Uterus (tissue), 4 donors: ENCODE measurements around the gene PARD6B. TPM values are rescaled to one million over a fixed set of nuclear protein-coding genes. Genes with fewer than 3 reads are reported as not detected.
A peak's percentile ranks its signal among the peaks of the same experiment; 100 is the strongest.

Source experiments
- DNase-seq, 2 donors: peaks; one replicate each; pipeline ENCODE4 v3.0.0-alpha.2; 2019 to 2020
- H3K27ac ChIP-seq, 2 donors: fragments of 200-600 bp; sonication (generic); 1 replicate in 1 of 2; 2 replicates in 1 of 2; pipeline ENCODE4 v1.5.1; 2016 to 2018
- H3K27me3 ChIP-seq, 2 donors: fragments of 200-600 bp; sonication (generic); one replicate each; pipeline ENCODE4 v1.5.1; 2018 to 2019; ENCODE audit warnings: control low read depth in 1 of 2
- H3K36me3 ChIP-seq, 2 donors: fragments of 200-600 bp; sonication (generic); one replicate each; pipeline ENCODE4 v1.5.1; 2019; ENCODE audit warnings: control low read depth in 1 of 2
- H3K4me1 ChIP-seq, 2 donors: fragments of 200-600 bp; sonication (generic); one replicate each; pipeline ENCODE4 v1.5.1; 2018 to 2019; ENCODE audit warnings: control low read depth in 1 of 2
- H3K4me3 ChIP-seq, 2 donors: fragments of 200-600 bp; sonication (generic); 1 replicate in 1 of 2; 2 replicates in 1 of 2; pipeline ENCODE4 v1.5.1; 2018 to 2019; ENCODE audit warnings: mild to moderate bottlenecking in 1 of 2
- H3K9me3 ChIP-seq, 2 donors: fragments of 200-600 bp; sonication (generic); one replicate each; pipeline ENCODE4 v1.5.1; 2019; ENCODE audit warnings: control low read depth in 1 of 2
- CTCF ChIP-seq, 4 experiments: fragments of 200-600 bp in 2 of 4; fragments of 450-650 bp in 2 of 4; sonication (generic) in 2 of 4; IDR thresholded peaks; one replicate each; pipeline ENCODE4 v1.5.1; 2016 to 2019; ENCODE audit warnings: antibody characterized with exemption in 4 of 4, mild to moderate bottlenecking in 2 of 4, moderate library complexity in 1 of 4
- POLR2A ChIP-seq, 2 donors: fragments of 450-650 bp; IDR thresholded peaks; one replicate each; pipeline ENCODE4 v1.6.1; 2016; ENCODE audit warnings: antibody characterized with exemption in 2 of 2, mild to moderate bottlenecking in 1 of 2, moderate library complexity in 1 of 2
- intact Hi-C: fragments of 100-400 bp; cut with DNase I; formaldehyde crosslinking; loops from one replicate; pipeline ENCODE4 v1.15.1; 2023; ENCODE audit warnings: low total_unique reads
- total RNA-seq, 4 donors: library from RNA; depleted of rRNA in 3 of 4; stranded (reverse); fragments of >200 nt in 3 of 4; gene quantifications; one replicate each; pipeline versions ENCODE4 v1.1.0 to v1.2.4, GENCODE V29; 2014 to 2023
- donor health status: DM: yes; HTN: yes; CAD: no.

Gene PARD6B
- total RNA-seq, 4 donors from 2014 or later = 2.0 to 13.2 (median 7.8) TPM

- Histone ChIP-seq H3K4me3 (no peak overlapping the region), H3K9me3 (no peaks in the 10 kb centered on the region), H3K27ac (peak overlapping the region; percentile 66 to 84), H3K4me1 (no peaks in the 10 kb centered on the region), H3K36me3 (no peaks in the 10 kb centered on the region), H3K27me3 (no peaks in the 10 kb centered on the region)
- no peak for DNase-seq
- TF ChIP-seq CTCF (IDR thresholded peaks at IDR 0.05) = no peak
- TF ChIP-seq POLR2A (IDR thresholded peaks at IDR 0.05) = no peak
- intact Hi-C loops = loop anchor here (10.0 kb wide), 1 partner anchor 93 kb away; no protein-coding TSS in a partner anchor
These were observed 14.1 kb upstream of the PARD6B start for GRCh38 chr20:50717312-50717711.

- Histone ChIP-seq H3K36me3 (no peaks in the 10 kb centered on the region), H3K4me3 (no peak overlapping the region), H3K4me1 (no peaks in the 10 kb centered on the region), H3K27ac (peak overlapping the region; percentile 66 to 84), H3K9me3 (no peaks in the 10 kb centered on the region), H3K27me3 (no peaks in the 10 kb centered on the region)
- intact Hi-C loops = loop anchor here (10.0 kb wide), 1 partner anchor 93 kb away; no protein-coding TSS in a partner anchor
- no peak for DNase-seq
- TF ChIP-seq CTCF (IDR thresholded peaks at IDR 0.05) = peak in 3 of 4 experiments; percentile 10 to 22 (median 18)
- TF ChIP-seq POLR2A (IDR thresholded peaks at IDR 0.05) = no peak
These were observed 13.2 kb upstream of the PARD6B start for GRCh38 chr20:50717974-50718761.

- Histone ChIP-seq H3K27ac (peak overlapping the region in 1 of 2 donors; percentile 84), H3K27me3 (no peaks in the 10 kb centered on the region), H3K36me3 (no peaks in the 10 kb centered on the region), H3K4me3 (no peak overlapping the region), H3K4me1 (peaks cover 2 to 7% of the 10 kb centered on the region in 2 donors), H3K9me3 (no peaks in the 10 kb centered on the region)
- intact Hi-C loops = loop anchor here (10.0 kb wide), 1 partner anchor 95 kb away; no protein-coding TSS in a partner anchor
- DNase-seq = no peak
- TF ChIP-seq CTCF (IDR thresholded peaks at IDR 0.05) (no peak), POLR2A (IDR thresholded peaks at IDR 0.05) (no peak)
These were observed 12.1 kb upstream of the PARD6B start for GRCh38 chr20:50719328-50719727.

- no peaks in the 10 kb centered on the region for H3K36me3 ChIP-seq
- peaks cover 6 to 10% of the 10 kb centered on the region in 2 donors for H3K4me1 ChIP-seq
- H3K27me3 ChIP-seq = no peaks in the 10 kb centered on the region
- DNase-seq = no peak
- intact Hi-C loops = no loop called here
- no peak overlapping the region for H3K4me3 ChIP-seq
- H3K27ac ChIP-seq = peak overlapping the region in 1 of 2 donors; percentile 30
- no peaks in the 10 kb centered on the region for H3K9me3 ChIP-seq
- TF ChIP-seq POLR2A (IDR thresholded peaks at IDR 0.05) (no peak), CTCF (IDR thresholded peaks at IDR 0.05) (no peak)
These were observed 11.4 kb upstream of the PARD6B start for GRCh38 chr20:50720026-50720425.

- Histone ChIP-seq H3K27me3 (no peaks in the 10 kb centered on the region), H3K27ac (peak overlapping the region in 1 of 2 donors; percentile 74), H3K4me1 (peaks cover 10 to 11% of the 10 kb centered on the region in 2 donors), H3K4me3 (no peak overlapping the region), H3K36me3 (no peaks in the 10 kb centered on the region), H3K9me3 (no peaks in the 10 kb centered on the region)
- no peak for DNase-seq
- TF ChIP-seq POLR2A (IDR thresholded peaks at IDR 0.05) = no peak
- intact Hi-C loops = no loop called here
These were observed 10.8 kb upstream of the PARD6B start for GRCh38 chr20:50720582-50720981.
